Raji (cell line): ENCODE data around the gene KEL.

Experiments used
- POLR2A ChIP-seq: IDR thresholded peaks from 2 replicates; pipeline ENCODE4 v1.6.1; 2011; ENCODE audit warnings: low read depth, low read length, control low read depth; ENCODE audit not compliant: insufficient read depth

KEL gene

GRCh38 chr7:142961973-142962926 is at the start of gene KEL:
KEL (minus strand) TSS chr7:142962363; CDS start chr7:142962206, 157 bp downstream.
- no peak for TF ChIP-seq POLR2A

GRCh38 chr7:143008007-143008901 is 46.1 kb upstream of the KEL start:
- TF ChIP-seq POLR2A = no peak

- TF ChIP-seq POLR2A = no peak
These were observed 43.6 kb upstream of the KEL start for GRCh38 chr7:143005632-143006260.

- TF ChIP-seq POLR2A = no peak
These were observed 41.4 kb upstream of the KEL start for GRCh38 chr7:143003393-143004051.

GRCh38 chr7:143002898-143003297 is 40.7 kb upstream of the KEL start:
- TF ChIP-seq POLR2A = no peak

- TF ChIP-seq POLR2A = no peak
These were observed 39.9 kb upstream of the KEL start for GRCh38 chr7:143002106-143002505.

GRCh38 chr7:143000648-143001047 is 38.5 kb upstream of the KEL start:
- TF ChIP-seq POLR2A = no peak

GRCh38 chr7:142999793-143000192 is 37.6 kb upstream of the KEL start:
- no peak for TF ChIP-seq POLR2A

GRCh38 chr7:142998966-142999365 is 36.8 kb upstream of the KEL start:
- TF ChIP-seq POLR2A = no peak

GRCh38 chr7:142997456-142997989 is 35.4 kb upstream of the KEL start:
- no peak for TF ChIP-seq POLR2A

GRCh38 chr7:142992427-142992826 is 30.3 kb upstream of the KEL start:
- TF ChIP-seq POLR2A = no peak

- no peak for TF ChIP-seq POLR2A
These were observed 22.1 kb upstream of the KEL start for GRCh38 chr7:142984297-142984696.

GRCh38 chr7:142983825-142984224 is 21.7 kb upstream of the KEL start:
- TF ChIP-seq POLR2A = no peak

GRCh38 chr7:142974626-142975025 is 12.5 kb upstream of the KEL start:
- no peak for TF ChIP-seq POLR2A
